ENCODE results near the gene MFSD11. TPM values are rescaled to one million over a fixed set of nuclear protein-coding genes. Genes with fewer than 3 reads are reported as not detected.
A peak's percentile ranks its signal among the peaks of the same experiment; 100 is the strongest.

MFSD11 gene
- polyA plus RNA-seq, 3 donors: 19.8 to 24.8 (median 23.8) TPM

DNA sequence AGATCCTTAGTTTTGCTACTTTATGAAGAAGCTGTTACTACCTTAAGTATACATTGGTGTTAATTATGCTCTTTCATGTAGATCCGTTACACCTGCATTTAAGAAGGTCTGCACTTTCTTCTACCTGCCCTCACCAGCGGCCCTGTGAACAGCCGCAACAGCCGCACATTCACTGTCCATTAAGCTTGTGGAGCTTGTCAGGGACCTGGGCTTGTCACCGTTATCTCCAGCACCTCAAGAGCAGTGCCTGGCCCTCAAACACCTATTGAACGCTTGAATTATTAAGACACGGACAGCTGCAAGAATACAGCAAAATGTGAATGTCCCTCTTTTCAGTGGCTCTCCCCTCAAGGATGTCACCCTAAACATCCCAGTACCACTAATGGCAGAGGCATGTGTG is 24.2 kb upstream of the MFSD11 start:
- Histone ChIP-seq H3K4me1 (ENCODE audit: control insufficient read depth in 1 of 2, insufficient read depth in 2 of 2, low read length in 2 of 2) (peaks cover 41 to 45% of the 10 kb centered on the region in 2 donors), H3K9ac (ENCODE audit: insufficient read depth, low read length, poor library complexity, severe bottlenecking) (no peak overlapping the region), H3K9me3 (replicated peaks in 1 of 2; ENCODE audit: control insufficient read depth in 1 of 2, insufficient read depth in 1 of 2, low read length in 2 of 2) (no peaks in the 10 kb centered on the region), H3K4me3 (replicated peaks in 1 of 3; ENCODE audit: low read depth in 2 of 3, low read length in 3 of 3) (no peak overlapping the region), H3K27ac (ENCODE audit: low read depth in 1 of 2, low read length in 2 of 2) (no peak overlapping the region), H4K20me1 (ENCODE audit: insufficient read depth, low read length) (peaks cover 51% of the 10 kb centered on the region), H3K36me3 (replicated peaks in 1 of 2; ENCODE audit: control insufficient read depth in 1 of 2, insufficient read depth in 2 of 2, low read length in 2 of 2) (peaks cover 35 to 56% of the 10 kb centered on the region in 2 donors), H3K79me2 (ENCODE audit: insufficient read depth, low read length) (peaks cover 3% of the 10 kb centered on the region), H3K27me3 (ENCODE audit: control insufficient read depth in 2 of 2, insufficient read depth in 2 of 2, low read length in 2 of 2) (peaks cover 8 to 17% of the 10 kb centered on the region in 2 donors), H2AFZ (ENCODE audit: insufficient read depth, low read depth, low read length, poor library complexity, severe bottlenecking) (no peak overlapping the region), H3K4me2 (replicated peaks; ENCODE audit: extremely low read depth, low read length, poor library complexity, severe bottlenecking) (no peak overlapping the region)
- Mint-ChIP-seq H3K9me3 (peaks cover 0 to 8% (median 2%) of the 10 kb centered on the region in 7 donors), H3K27me3 (ENCODE audit: low read depth in 3 of 3) (peaks cover 20 to 27% (median 22%) of the 10 kb centered on the region in 3 donors), H3K4me3 (no peak overlapping the region), H3K36me3 (peaks cover 48 to 60% of the 10 kb centered on the region in 2 donors), H3K27ac (peak overlapping the region in 2 of 7 donors; percentile 44 to 77), H3K4me1 (peaks cover 41% of the 10 kb centered on the region)
- WGBS (ENCODE audit: insufficient coverage): 97% methylated on average over 5 of the region's 7 CpGs
- intact Hi-C loops (cut with micrococcal nuclease): loop anchor here in 1 of 2 donors (2.0 to 10.0 kb wide), 2 partner anchors 39 to 209 kb away; partner anchors contain the start of gene RHBDF2
- TF ChIP-seq, protein P1, sequence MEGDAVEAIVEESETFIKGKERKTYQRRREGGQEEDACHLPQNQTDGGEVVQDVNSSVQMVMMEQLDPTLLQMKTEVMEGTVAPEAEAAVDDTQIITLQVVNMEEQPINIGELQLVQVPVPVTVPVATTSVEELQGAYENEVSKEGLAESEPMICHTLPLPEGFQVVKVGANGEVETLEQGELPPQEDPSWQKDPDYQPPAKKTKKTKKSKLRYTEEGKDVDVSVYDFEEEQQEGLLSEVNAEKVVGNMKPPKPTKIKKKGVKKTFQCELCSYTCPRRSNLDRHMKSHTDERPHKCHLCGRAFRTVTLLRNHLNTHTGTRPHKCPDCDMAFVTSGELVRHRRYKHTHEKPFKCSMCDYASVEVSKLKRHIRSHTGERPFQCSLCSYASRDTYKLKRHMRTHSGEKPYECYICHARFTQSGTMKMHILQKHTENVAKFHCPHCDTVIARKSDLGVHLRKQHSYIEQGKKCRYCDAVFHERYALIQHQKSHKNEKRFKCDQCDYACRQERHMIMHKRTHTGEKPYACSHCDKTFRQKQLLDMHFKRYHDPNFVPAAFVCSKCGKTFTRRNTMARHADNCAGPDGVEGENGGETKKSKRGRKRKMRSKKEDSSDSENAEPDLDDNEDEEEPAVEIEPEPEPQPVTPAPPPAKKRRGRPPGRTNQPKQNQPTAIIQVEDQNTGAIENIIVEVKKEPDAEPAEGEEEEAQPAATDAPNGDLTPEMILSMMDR (IDR thresholded peaks at IDR 0.05): no peak
- DNase-seq: no peak

DNA sequence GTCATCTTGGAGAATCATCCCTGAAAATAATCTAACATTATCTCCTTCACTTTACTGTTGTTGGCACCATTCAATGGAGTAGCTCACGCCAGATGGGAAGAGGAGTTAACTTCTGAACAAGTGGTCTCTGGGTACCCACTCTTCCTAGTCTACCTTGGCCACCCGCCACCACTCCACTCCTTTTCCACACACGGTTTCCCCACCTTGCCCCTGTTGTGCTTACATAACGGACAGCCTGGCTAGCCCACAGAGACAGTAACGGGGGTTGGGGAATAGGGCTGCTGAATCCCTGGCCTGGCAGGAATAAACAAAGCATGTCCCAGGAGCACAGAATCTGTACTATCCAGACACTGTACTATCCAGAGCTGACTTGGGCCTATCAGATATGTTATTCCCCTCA is 23.6 kb upstream of the MFSD11 start:
- no peak overlapping the region for H3K4me3 ChIP-seq (replicated peaks in 1 of 3; ENCODE audit: low read depth in 2 of 3, low read length in 3 of 3)
- peaks cover 41 to 45% of the 10 kb centered on the region in 2 donors for H3K4me1 ChIP-seq (ENCODE audit: control insufficient read depth in 1 of 2, insufficient read depth in 2 of 2, low read length in 2 of 2)
- DNase-seq: no peak
- peaks cover 3% of the 10 kb centered on the region for H3K79me2 ChIP-seq (ENCODE audit: insufficient read depth, low read length)
- H3K27me3 ChIP-seq (ENCODE audit: control insufficient read depth in 2 of 2, insufficient read depth in 2 of 2, low read length in 2 of 2): peaks cover 8 to 16% of the 10 kb centered on the region in 2 donors
- peaks cover 0 to 8% (median 2%) of the 10 kb centered on the region in 7 donors for H3K9me3 Mint-ChIP-seq
- peaks cover 41 to 62% of the 10 kb centered on the region in 2 donors for H3K36me3 ChIP-seq (replicated peaks in 1 of 2; ENCODE audit: control insufficient read depth in 1 of 2, insufficient read depth in 2 of 2, low read length in 2 of 2)
- H4K20me1 ChIP-seq (ENCODE audit: insufficient read depth, low read length): peaks cover 55% of the 10 kb centered on the region
- peaks cover 16 to 23% (median 17%) of the 10 kb centered on the region in 3 donors for H3K27me3 Mint-ChIP-seq (ENCODE audit: low read depth in 3 of 3)
- intact Hi-C loops (cut with micrococcal nuclease): loop anchor here in 1 of 2 donors (2.0 to 10.0 kb wide), 2 partner anchors 40 to 210 kb away; partner anchors contain the start of gene RHBDF2
- no peak overlapping the region for H3K27ac ChIP-seq (ENCODE audit: low read depth in 1 of 2, low read length in 2 of 2)
- peaks cover 41% of the 10 kb centered on the region for H3K4me1 Mint-ChIP-seq
- no peak overlapping the region for H3K4me3 Mint-ChIP-seq
- H3K9ac ChIP-seq (ENCODE audit: insufficient read depth, low read length, poor library complexity, severe bottlenecking): no peak overlapping the region
- TF ChIP-seq, protein P1 (IDR thresholded peaks at IDR 0.05): no peak
- WGBS (ENCODE audit: insufficient coverage): no CpG with 5 or more reads among the region's 5 CpGs
- no peak overlapping the region for H2AFZ ChIP-seq (ENCODE audit: insufficient read depth, low read depth, low read length, poor library complexity, severe bottlenecking)
- H3K9me3 ChIP-seq (replicated peaks in 1 of 2; ENCODE audit: control insufficient read depth in 1 of 2, insufficient read depth in 1 of 2, low read length in 2 of 2): no peaks in the 10 kb centered on the region
- H3K27ac Mint-ChIP-seq: peak overlapping the region in 5 of 7 donors; percentile 15 to 77 (median 56)
- H3K36me3 Mint-ChIP-seq: peaks cover 52 to 65% of the 10 kb centered on the region in 2 donors
- no peak overlapping the region for H3K4me2 ChIP-seq (replicated peaks; ENCODE audit: extremely low read depth, low read length, poor library complexity, severe bottlenecking)
